ENCODE results near the gene TRIM59.

GRCh38 chr3:160399125-160400029, 50.2 kb downstream of the TRIM59 start, which contains the start of the genes IFT80 and SMC4:
- TF ChIP-seq, protein P1, sequence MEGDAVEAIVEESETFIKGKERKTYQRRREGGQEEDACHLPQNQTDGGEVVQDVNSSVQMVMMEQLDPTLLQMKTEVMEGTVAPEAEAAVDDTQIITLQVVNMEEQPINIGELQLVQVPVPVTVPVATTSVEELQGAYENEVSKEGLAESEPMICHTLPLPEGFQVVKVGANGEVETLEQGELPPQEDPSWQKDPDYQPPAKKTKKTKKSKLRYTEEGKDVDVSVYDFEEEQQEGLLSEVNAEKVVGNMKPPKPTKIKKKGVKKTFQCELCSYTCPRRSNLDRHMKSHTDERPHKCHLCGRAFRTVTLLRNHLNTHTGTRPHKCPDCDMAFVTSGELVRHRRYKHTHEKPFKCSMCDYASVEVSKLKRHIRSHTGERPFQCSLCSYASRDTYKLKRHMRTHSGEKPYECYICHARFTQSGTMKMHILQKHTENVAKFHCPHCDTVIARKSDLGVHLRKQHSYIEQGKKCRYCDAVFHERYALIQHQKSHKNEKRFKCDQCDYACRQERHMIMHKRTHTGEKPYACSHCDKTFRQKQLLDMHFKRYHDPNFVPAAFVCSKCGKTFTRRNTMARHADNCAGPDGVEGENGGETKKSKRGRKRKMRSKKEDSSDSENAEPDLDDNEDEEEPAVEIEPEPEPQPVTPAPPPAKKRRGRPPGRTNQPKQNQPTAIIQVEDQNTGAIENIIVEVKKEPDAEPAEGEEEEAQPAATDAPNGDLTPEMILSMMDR (conservative IDR thresholded peaks at IDR 0.05; ENCODE audit: low read depth, low read length): no peak
- peak; percentile 90; the same call in 1 of the 2 replicates for TF ChIP-seq POLR2A (IDR thresholded peaks at IDR 0.05; ENCODE audit: low read depth, low read length)
- TF ChIP-seq USF2 (IDR thresholded peaks at IDR 0.05; ENCODE audit: low read depth, low read length): no peak
- TF ChIP-seq BHLHE40 (IDR thresholded peaks at IDR 0.05; ENCODE audit: low read depth, low read length): no peak
- TF ChIP-seq, protein P2, sequence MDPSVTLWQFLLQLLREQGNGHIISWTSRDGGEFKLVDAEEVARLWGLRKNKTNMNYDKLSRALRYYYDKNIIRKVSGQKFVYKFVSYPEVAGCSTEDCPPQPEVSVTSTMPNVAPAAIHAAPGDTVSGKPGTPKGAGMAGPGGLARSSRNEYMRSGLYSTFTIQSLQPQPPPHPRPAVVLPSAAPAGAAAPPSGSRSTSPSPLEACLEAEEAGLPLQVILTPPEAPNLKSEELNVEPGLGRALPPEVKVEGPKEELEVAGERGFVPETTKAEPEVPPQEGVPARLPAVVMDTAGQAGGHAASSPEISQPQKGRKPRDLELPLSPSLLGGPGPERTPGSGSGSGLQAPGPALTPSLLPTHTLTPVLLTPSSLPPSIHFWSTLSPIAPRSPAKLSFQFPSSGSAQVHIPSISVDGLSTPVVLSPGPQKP (IDR thresholded peaks at IDR 0.05; ENCODE audit: borderline replicate concordance, low read depth, low read length): no peak
- peak; percentile 89 for TF ChIP-seq MXI1 (IDR thresholded peaks at IDR 0.05; ENCODE audit: borderline replicate concordance, low read depth, low read length)
- TF ChIP-seq CEBPB (IDR thresholded peaks at IDR 0.05; ENCODE audit: low read depth, low read length): no peak
- TF ChIP-seq RAD21 (IDR thresholded peaks at IDR 0.05; ENCODE audit: low read length): no peak
- TF ChIP-seq SMC3 (IDR thresholded peaks at IDR 0.05; ENCODE audit: low read depth, low read length): no peak
- 0 out of 2 replicates have a peak, but pooled peaks have one; percentile 66 for TF ChIP-seq CHD1 (IDR thresholded peaks at IDR 0.05; ENCODE audit: low read depth, low read length)
- TF ChIP-seq MAZ (IDR thresholded peaks at IDR 0.05; ENCODE audit: borderline replicate concordance, low read depth, low read length): peak; percentile 43; the same call in 1 of the 2 replicates
- TF ChIP-seq RCOR1 (IDR thresholded peaks at IDR 0.05; ENCODE audit: insufficient replicate concordance, low read length): no peak
- no peak for TF ChIP-seq RFX5 (IDR thresholded peaks at IDR 0.05; ENCODE audit: low read depth, low read length)
